HG02798 (cell line): ENCODE data around the gene PPP1R3G.
A peak's percentile ranks its signal among the peaks of the same experiment; 100 is the strongest.
"Not testable (repeated sequence)": the region's sequence is repeated elsewhere in the genome, so short reads cannot be mapped to it uniquely, and the experiment has no call there.

ENCODE experiments used
- ATAC-seq: cut with Tn5 transposase; IDR thresholded peaks from one replicate; pipeline ENCODE4 v1.9.1; 2021; ENCODE audit warnings: mild to moderate bottlenecking; ENCODE audit not compliant: unreplicated experiment, poor library complexity

PPP1R3G gene

GRCh38 chr6:5113096-5113495, 28.0 kb downstream of the PPP1R3G start:
- no peak for ATAC-seq

GRCh38 chr6:5115168-5115567, 30.0 kb downstream of the PPP1R3G start:
- no peak for ATAC-seq

GRCh38 chr6:5116243-5116991, 31.3 kb downstream of the PPP1R3G start:
- ATAC-seq: no peak

GRCh38 chr6:5119090-5119951, 34.2 kb downstream of the PPP1R3G start:
- ATAC-seq: no peak

GRCh38 chr6:5120011-5120410, 34.9 kb downstream of the PPP1R3G start:
- ATAC-seq: no peak

GRCh38 chr6:5120543-5120942, 35.4 kb downstream of the PPP1R3G start:
- not testable (repeated sequence) for ATAC-seq

- ATAC-seq: no peak
Measured at GRCh38 chr6:5121479-5121878, 36.3 kb downstream of the PPP1R3G start.

GRCh38 chr6:5121956-5122355, 36.8 kb downstream of the PPP1R3G start:
- ATAC-seq: no peak

GRCh38 chr6:5122504-5123112, 37.5 kb downstream of the PPP1R3G start:
- ATAC-seq: no peak

GRCh38 chr6:5123296-5124143, 38.4 kb downstream of the PPP1R3G start:
- ATAC-seq: no peak

- ATAC-seq: no peak
Measured at GRCh38 chr6:5124526-5124925, 39.4 kb downstream of the PPP1R3G start.

GRCh38 chr6:5125152-5126006, 40.2 kb downstream of the PPP1R3G start:
- ATAC-seq: no peak

GRCh38 chr6:5126214-5126613, 41.1 kb downstream of the PPP1R3G start:
- no peak for ATAC-seq

GRCh38 chr6:5127106-5127687, 42.1 kb downstream of the PPP1R3G start:
- ATAC-seq: no peak

- ATAC-seq: no peak
Measured at GRCh38 chr6:5128351-5128750, 43.2 kb downstream of the PPP1R3G start.

- no peak for ATAC-seq
Measured at GRCh38 chr6:5130135-5130866, 45.2 kb downstream of the PPP1R3G start.

GRCh38 chr6:5132731-5133130, 47.6 kb downstream of the PPP1R3G start:
- ATAC-seq: peak; percentile 67

- no peak for ATAC-seq
Measured at GRCh38 chr6:5133943-5134342, 48.8 kb downstream of the PPP1R3G start.
